IPS DF 4.7 (cell line): ENCODE measurements around the gene HOXC5.

Experiments
- DNase-seq: peaks from one replicate; pipeline ENCODE4 v3.0.0-alpha.2; 2013; ENCODE audit warnings: low spot score; ENCODE audit errors: extremely low read depth

Gene HOXC5

DNA sequence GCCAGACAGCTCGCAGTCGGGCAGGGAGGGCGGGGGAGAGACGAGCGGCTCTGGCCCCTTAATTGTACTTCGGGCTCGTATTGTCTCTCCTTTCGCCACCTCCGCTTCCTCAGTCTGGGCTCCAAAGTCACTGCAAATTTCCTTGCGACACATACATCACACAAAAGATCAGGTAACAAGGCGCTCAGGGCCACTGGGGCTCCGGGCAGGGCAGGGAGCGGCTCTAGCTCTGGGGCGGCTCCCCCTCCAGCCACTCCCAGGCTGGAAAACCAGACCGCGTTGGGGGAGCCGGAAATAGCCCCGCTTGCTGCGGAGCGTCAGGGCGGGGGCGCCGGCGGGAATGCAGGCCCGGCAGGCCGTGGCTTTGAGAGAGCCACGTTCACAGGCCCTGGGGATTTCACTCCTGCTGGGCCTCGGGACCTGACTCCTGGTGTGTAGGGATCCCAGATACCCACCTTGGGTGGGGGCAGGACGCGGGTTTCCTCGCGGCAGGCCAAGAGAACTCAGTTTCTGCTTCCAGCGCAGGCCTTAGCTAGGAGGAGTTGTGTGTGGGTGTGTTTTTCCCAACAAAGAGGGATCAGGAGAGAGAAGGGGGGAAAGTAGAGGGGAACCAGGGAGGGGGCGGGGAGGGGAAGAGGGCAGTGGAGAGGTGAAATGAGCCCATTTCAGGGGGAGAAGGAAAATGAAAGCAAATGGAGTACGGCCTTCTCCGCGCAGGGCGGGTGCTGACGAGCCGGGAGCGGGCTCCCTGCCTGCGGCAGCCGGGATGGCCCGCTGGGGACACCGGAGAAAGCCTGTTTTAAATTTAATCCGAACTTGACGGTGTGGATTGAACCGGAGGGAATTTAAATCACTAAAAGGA is 37.2 kb upstream of the HOXC5 start:
- DNase-seq, result no peak

DNA sequence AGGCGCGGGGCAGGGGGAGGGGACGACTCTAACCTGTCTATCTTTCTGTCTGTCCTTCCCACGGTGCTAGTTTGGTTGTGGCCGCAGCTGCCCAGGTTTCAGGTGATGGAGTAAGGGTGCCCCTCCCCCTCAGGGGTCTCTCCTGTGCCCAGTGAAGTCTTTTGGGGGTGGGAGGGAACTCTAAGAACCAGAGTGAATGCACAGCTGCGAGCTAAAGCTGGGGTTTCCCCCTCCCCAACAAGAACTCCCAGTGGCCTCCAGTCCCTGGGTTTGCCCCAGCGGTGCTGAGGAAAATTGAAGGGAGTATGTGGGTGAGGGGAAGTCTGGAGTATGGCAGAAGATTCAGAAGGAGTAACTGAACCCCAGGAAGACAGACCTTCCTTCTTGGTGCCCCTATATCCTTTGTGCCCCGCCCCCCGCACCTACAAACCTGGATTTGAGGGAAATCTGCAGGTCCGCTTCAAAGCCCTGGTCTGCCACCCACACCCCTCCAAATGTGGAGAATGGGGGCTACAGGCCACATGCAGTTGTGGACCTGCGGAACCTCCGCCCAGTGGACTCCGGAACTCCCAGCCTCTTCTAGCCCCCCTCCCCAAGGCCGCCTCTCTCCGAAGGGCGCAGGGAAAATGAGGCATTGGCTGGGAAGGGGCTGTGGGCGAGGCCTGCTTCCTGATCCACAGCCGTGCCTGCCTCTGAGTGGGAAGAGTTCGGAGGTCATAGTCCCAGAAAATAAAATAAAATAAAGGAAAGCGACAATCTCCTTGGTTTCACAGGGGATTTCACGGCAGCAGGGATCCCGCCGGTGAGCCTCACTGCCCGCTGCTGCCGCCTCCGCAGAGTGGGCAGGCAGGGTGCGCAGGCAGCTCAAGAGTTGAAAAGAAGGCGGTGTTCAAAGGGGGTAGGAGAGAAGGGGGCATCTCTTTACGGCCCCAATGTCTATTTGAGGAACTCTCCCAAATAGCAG is 36.3 kb upstream of the HOXC5 start:
- no peak for DNase-seq

DNA sequence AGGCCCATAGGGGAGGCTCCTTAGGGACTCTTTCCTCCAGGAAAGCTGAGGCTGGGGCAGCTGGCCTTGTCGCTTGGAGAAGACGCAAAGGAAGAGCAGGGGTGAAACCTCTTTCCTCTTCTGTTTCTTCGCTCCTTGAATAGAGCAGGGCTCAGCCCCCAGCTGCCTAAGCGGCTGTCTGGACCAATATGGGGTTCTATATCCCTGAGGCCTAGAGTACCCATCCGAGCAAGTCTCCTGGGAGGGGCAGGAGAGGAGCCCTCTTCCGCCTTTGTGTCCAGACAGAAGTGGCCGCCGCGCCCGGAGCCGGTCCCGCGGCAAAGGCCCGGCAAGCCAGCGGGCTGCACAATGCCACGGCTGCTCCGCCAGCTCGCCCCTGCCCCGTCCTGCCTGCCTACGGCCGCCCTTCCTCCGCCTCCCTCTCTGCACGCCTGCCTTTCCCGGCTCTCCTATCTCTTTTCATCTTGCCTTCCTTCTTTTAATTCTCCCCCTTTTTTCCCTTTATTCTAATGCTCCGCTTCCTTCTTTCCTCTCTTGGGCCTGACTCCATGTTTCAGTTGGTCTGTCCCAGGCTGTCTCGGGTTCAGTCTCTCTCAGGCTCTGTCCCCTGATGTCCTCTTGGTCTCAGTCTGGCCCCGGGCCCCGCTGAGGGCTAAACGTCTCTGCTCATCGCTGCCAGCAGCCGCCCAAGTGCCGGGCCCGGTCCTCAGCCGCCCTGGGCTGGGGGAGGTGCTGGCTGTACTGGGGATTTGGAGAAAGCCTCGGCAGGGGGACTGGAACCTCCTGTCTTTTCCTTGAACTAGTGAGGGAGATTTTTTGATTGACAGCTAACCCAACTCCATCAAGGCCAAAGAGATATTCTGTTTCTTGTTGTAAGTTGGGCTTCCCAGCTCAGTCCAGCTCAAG is 35.4 kb upstream of the HOXC5 start:
- DNase-seq, result no peak

DNA sequence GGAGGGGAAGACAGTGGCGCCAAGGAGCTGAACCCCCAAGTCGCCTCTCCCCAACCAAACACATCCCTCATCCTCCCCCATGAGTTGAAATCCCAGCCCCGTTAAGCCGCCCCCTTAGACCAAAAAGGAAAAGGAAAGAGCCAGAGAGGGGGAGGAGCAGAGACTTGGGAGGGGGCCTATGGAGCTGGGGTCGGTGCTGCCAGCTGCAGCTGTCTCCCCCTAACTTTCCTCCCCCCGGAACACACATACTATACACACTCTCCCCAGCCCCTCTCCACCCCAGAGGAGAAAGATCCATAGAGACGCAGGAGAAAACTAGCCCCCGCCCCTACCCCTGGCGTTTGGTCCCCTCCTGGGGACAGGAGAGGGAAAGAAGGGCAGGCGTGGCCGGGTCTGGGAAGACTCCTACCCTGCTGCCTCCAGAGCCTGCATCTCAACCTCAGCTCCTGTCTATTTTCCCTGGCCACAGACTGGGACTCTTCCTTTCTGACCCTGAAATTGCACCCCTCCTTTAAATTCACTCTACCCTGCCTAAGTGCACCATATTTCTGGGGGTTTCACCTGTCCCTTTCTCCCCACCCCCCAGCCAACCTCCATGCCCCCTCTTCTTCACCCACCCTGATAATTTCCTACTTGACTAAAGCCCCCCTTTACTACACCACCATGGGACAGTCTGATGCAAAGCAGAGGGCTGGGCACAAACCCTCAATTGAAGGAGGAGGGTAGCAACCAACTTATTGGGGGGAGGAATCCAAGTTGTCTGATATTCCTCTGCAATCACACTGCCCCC is 34.5 kb upstream of the HOXC5 start:
- DNase-seq, result no peak

DNA sequence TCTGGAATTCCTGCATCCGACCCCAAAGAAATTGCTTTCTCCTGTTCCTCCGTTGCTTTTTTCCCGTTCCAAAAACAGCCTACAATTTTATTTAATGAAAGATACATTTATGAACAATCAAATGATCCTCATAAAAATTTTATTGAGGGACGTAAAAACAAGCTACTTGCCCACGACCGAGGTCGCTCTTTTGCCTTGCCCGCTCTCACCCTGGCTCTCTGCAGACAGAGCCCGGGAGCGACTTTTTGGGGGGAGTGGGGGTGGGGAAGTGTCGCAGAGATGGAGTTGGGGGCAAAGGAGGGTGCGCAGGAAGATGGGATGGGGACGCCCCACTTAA is 34.0 kb upstream of the HOXC5 start:
- DNase-seq, result no peak

DNA sequence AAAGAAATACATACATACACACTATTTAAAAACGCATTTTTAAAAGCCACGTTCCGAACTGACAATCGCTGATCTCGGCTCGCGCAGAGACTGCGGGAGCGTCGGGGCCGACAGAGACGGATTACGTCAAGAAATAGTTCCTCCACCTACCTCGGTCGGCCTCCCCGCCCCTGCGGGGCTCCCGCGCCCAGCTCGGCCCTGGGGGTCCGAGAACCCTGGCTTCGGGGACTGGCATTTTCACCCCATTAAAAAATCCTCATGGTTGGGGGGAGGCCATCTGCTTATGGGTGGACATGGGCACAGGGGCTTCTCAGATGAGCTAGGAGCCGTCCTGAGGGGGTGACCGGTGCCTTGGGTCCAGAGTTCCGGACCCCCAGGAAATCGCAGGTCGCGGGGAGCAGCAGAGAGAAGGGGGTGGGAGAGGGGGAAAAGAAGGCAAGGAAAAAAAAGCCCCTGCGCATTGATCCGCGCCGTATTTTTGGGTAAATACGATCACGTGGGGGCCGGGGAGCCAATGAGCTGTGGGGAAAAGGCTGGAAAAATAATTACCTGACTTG is 33.2 kb upstream of the HOXC5 start:
- no peak for DNase-seq

DNA sequence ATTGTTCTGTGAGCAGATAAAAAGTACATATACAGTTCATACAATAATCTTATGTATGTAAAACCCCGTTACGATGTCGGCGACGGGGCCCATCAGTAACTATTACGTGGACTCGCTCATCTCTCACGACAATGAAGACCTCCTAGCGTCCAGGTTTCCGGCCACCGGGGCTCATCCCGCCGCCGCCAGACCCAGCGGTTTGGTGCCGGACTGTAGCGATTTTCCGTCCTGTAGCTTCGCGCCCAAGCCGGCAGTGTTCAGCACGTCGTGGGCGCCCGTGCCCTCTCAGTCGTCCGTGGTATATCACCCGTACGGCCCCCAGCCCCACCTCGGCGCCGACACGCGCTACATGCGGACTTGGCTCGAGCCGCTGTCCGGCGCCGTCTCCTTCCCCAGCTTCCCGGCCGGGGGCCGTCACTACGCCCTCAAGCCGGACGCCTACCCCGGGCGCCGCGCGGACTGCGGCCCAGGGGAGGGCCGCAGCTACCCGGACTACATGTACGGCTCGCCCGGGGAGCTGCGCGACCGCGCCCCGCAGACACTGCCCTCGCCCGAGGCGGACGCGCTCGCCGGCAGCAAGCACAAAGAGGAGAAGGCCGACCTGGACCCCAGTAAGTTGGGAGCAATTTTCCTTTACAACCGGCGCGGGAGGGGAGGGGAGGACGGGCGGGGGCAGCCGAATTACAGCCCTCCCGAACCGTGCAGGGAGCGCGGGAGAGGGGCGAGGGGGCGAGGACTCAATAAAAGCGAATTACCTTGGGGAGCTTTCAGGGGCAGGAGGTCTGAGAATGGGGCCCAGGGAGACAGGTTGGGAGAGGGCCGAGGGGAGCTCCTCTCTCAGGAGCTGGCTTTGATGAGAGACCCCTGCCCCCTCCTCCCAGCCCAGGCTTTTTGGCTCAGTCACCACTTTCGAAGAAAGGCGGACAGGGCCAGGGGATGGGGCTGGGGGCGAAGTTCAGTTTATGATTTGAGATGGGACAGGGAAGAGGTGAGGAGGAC is 32.4 kb upstream of the HOXC5 start, which contains the start of gene HOXC9:
Gene HOXC9, plus strand, starts transcription at position 46 of the 999 bp plus-strand sequence. Its CDS starts 28 bp downstream, at position 74.
- no peak for DNase-seq

DNA sequence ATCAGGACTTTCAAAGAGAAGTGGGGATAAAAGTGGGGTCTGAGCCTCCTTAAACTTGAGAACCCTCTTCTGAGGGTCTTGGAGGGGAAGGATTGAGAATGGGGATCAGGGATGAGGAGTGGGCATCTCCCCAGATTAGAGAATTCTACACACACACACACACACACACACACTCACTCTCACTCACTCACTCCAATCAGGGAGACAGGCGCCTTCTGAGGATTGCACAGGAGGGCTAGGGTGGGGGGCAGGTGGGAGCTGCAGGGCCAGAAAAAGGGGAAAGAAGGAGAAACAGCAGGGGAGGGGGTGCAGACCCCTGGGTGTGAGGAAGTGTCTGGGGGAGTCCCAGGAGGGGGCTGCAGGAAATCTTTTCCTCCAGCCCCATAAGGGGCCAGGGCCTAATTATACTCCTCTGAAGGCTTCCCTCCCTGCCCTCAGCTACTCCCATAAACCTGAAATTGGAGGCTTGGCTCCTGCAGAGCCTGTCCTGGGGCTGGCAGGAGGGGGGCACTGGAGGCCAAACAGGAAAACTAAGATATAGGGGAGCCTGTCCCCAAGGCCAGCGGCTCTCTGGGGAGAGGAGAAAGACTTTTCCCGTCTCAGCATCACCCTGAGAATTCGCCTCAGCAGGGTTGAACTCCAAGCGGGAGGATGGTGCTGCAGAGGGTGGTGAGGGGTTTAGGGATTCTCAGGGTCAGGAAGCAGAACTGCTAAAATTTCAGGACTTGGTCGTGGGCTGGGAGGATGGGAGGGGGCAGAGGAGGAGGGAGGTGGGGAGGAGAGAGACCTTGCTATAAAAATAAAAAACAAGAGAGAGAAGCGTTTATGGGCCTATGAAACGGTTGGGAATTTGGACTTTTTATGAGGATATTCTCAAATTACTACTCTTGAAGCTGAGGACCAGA is 31.3 kb upstream of the HOXC5 start:
- DNase-seq, result no peak

DNA sequence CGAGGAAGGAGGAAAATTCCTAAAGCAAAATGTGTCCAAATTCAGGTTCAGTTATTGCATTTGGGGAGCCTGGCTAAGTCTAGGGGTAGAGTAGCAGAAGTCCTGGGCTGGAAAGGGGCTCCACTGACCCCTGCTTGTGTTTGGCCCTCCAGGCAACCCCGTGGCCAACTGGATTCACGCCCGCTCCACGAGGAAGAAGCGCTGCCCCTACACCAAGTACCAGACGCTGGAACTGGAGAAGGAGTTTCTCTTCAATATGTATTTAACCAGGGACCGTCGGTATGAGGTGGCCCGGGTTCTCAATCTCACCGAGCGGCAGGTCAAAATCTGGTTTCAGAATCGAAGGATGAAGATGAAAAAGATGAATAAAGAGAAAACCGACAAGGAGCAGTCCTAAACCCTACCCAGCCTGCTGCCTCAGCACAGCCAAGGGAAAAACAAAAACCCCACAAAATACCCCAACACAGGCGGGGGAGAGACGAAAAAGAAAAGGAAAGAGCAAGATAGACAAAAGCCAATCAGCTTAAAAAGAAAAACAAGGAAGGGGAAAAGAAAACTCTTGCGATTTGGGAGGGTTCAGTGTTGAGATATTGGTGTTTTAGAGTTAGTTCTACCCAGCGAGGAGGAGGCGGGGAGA is 30.5 kb upstream of the HOXC5 start:
- DNase-seq, result no peak

DNA sequence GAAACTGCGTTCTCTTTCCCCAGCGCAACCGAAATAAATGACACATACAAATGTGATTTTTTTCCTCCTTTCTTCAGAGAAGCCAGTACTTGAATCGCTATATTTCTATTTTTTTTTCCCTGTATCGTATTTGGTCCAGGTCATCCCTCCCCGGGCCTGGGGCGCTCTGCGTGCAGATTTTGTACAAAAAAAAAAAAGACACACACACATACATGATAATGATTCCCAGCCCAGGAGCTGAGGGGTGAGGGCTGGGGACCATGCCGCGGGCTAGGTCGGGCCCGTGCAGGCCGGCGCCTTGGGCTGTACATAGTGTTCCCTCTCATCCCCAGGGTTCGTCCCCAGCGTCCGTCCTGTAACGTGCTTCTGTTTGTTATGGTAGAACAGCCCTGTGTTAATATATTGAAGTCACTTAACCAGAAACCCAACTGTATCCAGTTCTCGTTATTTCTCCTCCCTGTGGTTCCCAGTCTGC is 29.9 kb upstream of the HOXC5 start:
- DNase-seq, result no peak

DNA sequence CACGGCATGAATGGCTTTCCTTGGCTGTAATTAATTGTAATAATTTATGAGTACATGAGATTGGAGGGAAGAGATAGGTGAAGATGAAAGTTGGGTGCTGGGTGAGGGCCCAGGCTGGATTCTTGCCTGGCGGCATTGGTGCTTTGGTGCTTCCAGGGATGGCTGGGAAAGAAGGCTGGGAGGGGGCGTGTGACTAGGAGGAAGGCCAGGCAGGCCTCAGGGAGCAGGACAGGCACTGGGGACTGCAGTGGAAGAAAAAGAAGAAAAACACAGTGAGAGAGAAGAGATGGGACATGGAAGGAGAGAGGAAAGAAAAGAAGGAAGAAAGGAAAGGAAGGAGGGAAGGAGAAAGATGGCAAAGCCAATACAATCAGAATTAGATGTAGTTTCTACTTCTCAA is 29.2 kb upstream of the HOXC5 start:
- DNase-seq, result no peak

DNA sequence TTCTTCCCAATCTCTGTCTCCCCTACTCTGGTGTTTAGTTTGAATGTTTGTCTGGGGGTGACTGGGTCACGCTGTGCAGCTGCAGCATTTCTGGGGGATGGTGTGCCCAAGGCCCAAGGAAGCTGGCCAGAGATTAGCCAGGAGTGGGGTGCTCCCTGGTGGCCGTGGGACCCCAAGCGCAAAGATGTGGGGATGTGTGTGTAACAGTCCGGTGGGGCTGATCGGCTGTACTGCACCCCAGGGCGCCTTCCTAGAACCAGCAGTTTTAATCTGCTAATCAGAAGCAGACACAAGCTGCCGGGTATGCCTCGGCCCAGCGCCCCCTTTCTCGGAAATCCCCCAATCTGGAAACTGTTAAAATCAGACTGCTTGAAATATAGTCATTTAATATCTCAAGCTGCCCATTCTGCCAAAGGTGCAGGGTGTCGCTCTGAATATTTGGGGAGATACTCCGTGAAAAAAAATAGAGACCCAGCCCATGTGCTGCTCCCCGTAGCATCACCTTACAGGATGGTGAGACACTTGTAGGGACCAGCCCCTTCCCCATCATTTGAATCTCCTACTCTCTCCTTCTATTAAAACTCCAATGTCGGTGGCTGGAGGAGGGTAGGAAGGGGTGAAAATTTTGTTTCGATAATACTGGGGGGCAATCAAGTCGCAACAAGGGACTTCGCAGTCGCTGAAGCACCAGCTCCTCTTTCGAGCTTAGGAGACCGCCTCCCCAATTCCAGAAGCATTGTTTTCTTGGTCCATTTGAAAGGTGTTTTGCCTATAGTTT is 28.6 kb upstream of the HOXC5 start:
- DNase-seq, result no peak

DNA sequence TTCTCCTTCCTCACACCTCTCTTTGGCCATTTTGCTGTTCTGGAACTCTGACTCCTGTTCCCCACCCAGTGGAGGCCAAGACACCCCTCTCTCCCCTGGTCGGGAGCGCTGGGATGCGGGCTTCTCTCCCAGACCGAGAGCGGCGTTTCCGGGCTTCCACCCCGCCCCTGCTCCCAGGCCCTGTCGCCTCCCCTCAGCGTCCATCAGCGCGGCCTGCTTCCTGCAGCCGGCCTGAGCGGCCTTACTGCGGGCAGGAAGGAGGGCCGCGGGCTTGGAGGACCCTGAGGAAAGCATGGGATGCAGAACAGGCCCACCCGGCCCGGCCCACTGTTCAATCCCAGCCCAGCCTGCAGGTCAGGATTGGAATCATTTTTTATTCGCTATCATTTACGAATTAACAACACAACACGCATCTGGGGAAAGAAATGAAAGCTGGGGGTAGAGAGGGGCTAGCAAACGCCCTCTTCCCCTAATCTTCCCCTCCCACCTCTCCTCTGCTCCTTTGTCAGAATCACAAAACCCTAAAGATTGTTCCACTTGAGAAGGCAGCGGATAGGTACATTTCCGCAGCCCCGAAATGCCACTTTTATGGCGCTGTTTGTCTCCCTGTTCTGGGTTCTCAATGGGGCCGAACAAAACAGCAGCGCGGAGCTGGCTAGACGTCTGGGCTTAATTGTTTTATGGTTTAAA is 27.9 kb upstream of the HOXC5 start:
- no peak for DNase-seq

DNA sequence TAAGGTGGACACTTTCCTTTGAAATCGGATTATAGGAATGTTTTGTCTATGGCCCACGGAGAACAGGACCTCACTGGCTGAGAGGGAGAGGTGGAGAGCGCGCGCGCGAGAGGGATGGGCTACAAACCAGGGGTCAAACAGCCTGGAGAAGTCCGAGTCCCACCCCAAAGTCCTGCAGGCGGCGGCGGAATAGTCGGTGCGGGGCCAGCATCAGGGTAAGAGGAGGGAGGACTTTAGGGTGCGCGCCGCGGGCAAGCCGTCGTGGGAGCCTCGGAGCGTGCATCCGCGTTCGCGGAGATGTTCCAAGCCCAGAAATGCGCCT is 27.4 kb upstream of the HOXC5 start:
- no peak for DNase-seq

DNA sequence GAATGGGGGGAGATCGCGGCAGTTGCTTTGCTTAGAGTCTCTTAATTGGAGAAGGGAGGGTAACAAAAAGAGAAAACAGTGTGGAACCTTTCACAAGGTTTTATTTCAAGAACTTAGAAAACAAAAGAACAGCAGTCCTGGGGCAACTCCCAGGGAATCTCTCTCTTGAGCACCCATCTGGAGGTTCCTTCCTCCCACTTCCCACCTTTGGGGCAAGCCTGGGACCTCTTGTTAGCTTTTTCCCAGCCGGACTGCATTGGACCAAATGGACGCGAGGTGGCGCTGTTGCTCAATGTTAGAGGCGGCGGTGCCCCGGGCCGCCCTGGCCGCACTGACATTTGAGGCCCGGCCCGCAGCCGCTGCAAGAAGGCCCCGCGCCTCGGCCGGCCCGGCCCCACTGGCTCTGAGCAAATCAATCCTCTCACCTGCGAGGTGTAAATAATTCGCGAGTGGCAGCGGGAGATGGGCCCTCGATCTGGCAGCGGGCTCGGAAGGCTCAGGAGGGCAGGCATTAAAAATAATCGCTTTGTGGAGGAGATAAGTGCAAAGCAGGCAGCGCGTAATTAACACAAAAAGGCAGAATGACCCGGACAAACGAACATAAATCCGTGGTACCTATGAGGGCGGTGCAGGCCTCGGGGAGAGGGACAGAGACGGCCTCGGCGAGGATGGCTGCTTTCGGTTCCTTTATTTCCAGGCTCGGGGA is 26.8 kb upstream of the HOXC5 start:
- DNase-seq, result no peak
